ENCODE results near the gene RUVBL1.
A peak's percentile ranks its signal among the peaks of the same experiment; 100 is the strongest.

RUVBL1 gene

DNA sequence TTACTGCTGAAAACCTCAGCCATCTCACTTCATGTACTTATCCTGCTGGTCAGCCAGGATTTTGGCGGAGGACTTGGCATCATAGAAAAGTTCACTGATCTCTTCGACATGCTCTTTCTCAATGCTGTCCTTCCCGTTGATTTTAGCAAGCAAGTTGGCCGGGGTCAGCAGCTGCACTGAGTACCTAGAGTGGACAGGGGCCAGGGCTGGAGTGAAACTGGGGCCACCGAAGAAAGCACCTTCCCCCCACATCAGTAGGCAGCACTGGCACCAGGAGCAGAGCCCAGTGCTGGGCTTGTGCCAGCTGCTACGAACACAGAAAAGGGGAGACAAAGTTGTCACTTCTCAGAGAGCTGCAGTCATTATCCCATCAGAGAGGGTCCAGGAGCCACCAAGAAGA lies 42.4 kb downstream of the RUVBL1 start:
- no peak for DNase-seq

DNA sequence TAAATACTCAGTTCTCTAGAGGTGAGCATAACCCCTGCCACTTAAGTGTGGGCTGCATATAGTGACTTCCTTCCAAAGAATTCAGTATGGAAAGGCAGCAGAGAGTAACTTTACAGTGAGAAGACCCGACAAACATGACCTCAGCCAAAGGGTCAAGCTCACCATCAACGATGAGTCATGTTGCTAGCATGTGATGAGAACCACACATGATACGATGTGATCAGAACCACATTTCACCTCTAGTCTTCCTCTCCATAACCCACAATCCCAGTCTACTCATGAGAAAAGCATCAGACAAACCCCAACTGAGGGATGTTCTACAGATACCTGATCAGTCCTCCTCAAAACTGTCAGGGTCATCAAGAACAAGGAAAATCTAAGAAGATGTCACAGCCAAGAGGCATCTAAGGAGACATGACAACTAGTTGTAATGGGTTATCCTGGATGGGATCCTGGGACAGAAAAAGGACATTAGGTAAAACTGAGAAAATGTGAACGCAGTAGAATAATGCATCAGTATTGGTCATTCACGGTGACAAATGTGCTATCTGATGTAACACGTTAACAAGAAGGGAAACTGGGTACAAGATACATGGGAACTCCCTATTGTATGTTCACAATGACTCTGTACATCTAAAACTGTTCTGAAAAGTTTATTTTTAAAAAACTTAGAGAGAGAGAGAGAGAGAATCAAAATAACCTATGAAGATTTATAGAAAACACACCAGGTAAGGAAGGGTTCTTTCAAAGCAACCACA lies 43.1 kb downstream of the RUVBL1 start:
- no peak for DNase-seq

DNA sequence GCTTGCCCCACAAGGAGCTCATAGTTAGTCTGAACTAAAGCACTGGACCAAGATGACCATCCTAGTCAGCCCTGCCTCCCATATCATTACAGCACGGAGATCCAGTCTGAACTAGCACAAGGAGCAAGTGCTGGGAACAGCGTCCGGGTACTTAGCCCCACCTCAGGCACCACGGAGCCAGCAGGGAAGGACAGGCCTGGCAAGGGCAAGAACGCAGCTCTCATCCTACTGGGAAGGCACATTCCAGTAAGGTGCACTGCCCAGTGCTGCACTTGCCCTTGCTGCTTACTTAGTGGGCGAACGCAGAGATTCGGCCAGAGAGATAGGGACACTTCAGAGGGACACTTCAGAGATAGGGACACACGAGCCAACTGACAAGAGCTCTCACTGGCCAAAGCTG lies 43.8 kb downstream of the RUVBL1 start:
- DNase-seq, result no peak

DNA sequence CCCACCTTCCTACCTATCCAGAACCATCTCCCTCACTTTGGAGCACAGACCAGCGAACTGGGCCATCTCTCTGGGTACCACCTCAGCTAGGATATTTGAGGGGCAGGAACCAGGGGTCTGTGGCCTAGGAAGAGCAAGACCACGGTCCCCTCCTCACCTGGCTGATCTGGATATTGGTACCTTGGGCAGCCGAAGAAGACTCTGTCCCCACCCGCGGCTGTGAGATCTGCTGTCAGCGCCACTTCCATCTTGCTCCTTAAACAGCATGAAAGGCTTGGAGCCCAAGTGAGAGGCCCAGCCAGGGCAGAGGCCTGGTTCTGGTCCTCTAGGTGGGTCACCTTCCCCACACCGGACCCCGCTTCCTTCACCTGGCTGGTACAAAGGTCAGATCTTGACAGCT lies 44.7 kb downstream of the RUVBL1 start:
- DNase-seq, result no peak

DNA sequence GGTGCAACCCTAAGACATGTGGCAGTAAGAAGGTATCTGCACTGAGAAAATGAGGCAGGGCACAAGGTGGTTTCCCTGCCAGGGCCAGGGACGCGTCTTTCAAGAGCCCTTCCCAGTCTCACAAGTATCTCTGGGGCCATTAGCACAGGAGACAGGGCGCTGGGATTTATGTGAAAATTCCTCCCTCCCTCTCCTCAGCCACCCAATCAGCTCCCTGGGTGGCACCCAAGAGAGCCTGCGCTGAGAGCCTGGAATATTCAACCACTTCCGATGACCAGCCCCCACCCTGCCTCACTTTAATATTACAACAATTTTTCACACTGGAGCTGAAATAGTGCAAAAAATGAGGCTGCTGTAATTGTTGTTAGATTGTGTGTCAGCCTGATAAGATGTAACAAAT lies 45.3 kb downstream of the RUVBL1 start:
- no peak for DNase-seq

DNA sequence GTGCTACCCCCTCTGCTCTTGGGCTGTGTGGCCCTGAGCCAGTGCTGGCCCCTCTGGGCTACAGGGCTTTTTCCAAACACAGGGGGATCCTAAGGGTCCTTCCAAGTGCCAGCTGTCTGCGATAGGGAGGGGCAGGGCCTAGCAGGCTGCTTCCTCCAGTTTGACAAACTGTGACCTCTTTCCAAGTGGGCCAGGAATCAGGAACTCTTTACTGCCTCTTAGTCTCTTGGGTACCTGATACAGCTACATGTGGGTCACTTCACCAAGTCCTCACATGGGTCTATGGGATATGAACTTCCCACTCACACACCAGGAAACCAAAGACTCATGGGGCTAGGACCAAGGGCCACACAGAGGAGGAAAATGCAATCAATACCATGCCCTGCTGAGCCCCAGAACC lies 45.9 kb downstream of the RUVBL1 start:
- no peak for DNase-seq

DNA sequence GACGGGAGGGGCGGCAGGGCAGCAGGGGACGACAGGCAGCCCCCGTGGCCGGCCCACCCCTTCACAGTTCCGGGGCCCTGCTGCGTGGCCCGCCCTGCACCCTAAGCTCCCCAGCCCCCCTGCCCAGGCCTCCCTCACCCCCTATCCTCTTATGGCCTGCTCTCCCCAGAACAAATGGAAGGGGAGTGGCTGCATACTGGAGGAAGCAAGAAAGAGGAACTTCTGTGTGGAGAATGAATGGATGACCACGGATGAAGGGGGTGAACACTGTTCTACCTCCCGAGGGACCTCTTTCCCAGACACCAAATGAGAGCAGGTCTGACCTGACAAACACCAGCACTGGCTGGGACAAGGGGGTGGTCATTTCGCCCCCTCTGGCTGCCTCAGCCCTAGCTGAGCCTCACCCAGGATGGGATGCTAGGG lies 46.4 kb downstream of the RUVBL1 start:
- no peak for DNase-seq

DNA sequence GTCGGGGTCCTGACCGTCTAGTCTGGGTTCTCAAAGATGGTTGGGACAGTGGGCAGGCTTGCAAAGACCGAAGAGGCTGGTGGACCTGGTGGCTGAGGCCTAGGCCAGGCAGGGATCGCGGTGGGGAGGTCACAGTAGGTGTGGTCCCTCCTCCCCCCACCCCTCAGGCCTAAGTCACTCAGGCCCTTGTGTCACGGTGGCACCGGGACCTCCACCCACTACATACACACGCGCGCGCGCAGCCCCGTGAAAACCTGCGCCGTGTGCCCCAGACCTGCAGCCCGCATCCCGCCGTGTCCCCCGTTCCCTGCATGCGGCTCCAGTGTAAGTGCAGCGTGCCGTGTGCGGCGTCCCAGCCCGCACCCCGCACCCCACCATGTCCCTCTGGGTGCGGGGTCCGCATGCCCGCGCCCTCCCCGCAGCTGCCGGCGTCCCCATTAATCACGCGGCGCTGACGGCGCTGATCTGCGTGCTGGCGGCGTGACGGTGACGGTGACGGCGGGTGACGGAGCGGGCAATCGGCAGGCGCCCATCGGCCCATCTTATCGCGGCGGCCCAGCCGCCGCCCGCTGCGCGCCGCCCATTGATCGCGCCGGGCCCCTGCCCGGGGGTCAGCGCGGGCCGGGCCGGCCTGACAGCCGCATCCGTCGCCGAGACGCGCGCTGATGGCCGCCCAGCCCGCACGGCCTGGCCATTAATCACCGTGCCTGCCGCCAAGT lies 47.0 kb downstream of the RUVBL1 start:
- no peak for DNase-seq

DNA sequence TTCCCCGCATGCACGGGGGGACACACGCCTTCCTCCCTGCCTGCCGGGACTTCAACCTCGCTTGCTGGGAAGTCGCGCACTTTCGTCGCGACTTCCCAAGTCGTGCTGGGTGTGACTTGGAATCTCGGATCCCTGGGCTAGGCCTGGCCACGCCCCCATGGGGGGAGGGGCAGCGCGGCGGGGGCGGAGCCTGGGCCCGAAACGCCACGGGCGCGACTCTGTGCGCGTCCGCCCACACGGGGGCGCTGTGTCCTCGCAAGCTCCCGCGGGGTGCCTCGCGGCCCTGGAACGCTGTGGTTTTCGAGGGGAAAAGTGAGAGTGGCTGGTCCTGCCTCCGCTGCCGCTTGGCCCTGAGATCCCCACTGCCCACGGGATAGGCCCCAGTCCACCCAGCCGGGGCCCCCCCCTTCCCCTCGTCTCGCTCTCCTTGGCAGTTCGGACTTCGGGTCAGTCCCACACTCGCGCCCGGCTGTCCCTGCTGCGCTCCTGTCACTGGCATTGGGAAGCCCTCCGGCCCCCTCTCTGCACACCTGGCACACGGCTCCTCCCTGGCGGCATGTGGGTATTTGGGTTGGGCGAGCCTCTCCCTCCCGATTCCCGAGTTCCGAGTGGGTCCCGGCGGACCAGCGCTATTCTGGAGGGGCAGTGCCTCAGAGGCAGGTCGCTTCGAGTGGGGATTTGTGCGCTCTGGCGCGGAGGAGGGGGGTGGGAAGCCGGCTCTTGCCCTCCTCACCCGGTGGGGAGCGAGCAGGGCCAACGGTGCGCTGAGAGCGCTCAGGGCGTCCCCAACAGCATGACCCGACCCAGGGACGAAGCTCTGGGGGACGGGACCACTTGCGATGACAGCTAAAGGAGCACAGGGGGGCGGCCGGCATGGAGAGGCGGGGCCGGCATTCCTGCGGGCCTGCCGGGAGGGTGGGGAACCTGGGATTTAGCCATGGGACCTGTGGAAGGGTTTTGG lies 47.8 kb downstream of the RUVBL1 start:
- DNase-seq, result peak; percentile 83

DNA sequence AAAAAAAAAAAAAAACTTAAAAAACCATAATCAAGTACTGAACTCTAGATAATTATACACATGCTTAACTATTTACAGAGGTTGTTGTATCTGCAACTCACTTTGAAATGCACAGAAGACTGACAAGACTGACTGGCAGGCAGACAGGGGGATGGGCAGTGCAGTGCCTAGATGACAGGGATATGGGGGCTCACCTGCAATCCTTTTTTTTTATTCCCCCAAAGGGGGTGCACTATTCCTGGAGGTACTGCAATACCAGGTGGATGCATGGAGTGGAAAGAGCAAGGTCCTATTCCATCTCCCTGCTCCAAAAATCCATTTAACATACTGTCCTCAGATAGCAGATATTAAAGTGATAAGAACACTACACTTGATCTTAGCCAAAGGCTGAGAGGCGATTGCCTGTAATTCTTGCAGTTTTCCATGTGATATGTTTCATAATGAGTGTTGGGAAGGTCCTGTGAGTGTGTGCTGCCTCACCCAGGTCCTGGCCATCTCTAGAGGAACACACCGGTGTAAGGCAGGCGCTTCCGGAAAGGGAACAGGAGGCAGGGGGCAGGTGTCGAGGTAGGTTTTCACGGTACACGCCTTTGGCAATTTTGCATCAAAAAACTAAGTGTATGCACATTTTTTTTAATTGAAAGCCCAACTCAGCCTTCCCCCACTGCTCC lies 48.6 kb downstream of the RUVBL1 start:
- DNase-seq, result no peak

DNA sequence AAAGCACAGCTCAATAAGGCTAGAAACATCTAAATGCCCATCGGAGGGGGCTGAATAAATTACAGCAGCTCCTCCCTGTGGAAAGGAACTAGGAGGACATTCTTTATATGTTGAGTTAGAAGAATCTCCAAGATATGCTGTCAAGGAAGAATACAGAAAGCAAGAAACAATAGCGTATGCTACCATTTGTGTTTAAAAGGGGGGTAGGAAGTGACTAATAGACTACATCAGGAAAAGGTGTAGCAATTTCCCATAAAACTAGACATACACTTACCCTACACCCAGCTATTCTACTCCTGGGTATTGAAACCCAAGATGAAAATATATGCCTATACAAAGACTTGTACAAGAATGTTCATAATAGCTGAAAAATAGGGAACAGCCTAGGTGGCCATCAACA lies 49.8 kb downstream of the RUVBL1 start:
- DNase-seq, result no peak

DNA sequence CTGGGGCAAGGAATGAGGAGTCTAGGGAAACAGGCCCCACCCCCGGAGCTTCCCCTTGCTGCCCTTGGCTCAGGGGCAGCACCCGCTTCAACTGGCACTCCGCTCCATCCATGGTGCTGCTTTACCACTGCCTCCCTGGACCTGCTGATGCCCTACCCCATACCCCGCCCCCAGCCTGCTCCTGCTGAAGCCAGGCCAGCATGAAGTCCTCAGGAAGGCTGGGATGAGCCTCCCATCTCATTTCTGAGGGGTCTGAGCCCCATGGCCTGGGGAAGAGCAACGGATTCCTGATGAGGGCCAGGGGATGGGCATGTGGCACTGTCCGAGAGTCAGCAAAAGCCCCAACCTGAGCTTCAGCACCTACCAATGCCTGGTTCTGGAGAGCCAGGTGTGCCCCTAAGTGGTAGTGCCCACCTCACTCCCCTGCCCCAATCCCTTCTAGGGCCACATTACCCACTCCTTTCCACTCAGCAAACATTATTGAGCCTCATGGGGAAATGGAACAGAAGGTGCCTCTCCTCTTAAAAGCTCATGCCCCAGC lies 50.4 kb downstream of the RUVBL1 start:
- no peak for DNase-seq

DNA sequence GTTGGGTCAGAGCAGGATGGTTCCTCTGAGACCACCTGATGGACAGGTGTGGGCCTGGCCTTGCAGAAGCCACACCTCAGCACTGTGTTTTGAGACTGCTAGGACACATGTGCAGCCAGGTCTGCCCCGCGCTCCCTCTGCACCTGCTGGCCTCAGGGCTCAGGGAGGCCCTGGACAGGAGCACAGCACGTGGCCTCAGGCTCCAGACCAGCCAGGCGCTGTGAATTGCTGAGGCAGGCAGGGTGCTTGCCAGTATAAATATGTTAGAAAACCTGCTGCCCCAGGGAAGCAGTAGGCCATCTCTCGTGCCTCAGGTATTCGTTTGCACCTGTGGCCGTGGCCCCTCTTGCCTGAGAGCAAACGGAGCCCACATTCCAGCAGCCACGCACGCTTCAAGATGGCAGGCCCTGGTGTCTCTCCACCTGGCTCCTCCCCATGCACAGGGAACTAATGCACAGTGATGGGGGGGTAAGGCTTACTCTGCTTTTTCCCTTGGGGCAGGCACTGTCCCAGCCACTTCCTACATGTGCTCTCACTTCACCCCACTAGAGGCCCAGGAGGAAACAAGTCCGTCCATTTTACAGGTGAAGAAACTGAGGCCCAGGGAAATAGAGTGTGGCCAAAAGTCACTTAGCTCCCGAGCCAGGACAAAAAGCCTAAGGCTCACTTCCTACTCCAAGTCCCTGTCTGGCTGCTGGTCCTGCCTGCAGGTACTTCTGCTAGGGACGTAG lies 51.0 kb downstream of the RUVBL1 start:
- no peak for DNase-seq

DNA sequence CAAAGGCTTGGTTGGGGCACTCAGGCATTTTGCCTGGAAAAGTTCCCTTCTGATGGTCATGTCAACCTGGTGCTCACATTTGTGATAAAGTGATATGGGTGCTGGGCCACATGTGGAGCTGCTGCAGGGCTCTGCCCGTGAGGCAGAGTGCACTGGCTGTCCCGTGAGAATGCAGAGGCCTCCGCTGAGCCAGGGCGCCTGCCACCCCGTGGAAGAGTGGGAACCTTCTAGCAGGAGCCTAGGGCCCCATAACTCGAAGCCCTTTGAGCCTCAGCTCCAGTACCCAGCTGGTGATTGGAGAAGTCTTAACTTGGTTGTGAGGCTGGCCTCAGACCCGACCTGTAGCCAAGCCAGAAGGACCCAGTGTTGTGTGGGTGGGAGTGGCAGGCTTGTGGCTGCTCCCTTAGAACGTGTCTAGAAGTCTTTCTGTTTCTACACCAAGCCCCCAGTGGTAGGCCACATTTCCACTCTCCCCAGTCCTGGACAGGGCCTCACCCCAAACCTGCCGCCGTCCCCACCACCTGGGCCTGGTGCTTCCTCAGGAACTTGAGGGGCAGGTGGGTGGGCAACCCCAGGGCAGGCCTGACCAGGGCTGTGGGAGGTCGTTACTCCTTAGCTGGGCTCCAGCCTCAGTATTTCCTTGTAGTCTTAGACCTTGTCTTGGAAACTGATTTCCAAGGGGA lies 51.7 kb downstream of the RUVBL1 start:
- no peak for DNase-seq

DNA sequence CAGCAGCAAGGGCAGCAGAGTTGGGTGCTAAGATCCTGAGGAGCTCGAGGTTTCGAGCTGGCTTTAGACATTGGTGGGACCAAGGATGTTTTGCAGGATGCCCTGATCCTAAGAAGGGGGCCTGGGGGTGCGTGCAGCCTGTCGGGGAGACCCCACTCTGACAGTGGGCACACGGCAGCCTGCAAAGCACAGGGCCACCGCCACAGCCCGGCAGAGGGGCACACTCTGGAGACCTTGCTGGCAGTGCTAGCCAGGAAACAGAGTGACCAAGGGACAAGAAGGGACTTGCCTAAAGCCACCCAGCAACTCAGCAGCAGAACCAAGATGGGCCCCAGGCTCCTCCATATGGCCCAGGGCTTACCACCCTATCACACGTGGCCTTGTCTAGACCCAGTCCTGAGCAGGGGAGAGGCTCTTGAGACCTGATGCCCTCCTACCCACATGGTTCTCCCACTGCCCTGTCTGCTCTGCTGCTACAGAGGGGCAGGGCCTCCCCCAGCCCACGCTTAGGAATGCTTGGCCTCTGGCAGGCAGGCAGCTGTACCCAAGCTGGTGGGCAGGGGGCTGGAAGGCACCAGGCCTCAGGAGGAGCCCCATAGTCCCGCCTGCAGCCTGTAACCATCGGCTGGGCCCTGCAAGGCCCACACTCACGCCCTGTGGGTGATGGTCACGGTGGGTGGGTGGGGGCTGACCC lies 52.6 kb downstream of the RUVBL1 start:
- DNase-seq, result no peak

DNA sequence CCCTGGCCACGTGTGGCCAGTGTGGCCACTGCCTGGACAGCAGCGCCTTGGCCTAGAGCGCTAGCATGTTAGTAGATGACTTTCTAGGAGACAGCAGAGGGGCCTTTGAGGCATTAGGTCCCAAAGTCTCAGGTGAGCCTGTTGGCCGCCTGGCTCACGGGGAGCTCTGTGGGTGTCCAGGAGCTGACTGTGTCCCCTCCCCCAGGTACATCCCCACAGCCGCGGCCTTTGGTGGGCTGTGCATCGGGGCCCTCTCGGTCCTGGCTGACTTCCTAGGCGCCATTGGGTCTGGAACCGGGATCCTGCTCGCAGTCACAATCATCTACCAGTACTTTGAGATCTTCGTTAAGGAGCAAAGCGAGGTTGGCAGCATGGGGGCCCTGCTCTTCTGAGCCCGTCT lies 54.3 kb downstream of the RUVBL1 start:
- DNase-seq, result no peak

DNA sequence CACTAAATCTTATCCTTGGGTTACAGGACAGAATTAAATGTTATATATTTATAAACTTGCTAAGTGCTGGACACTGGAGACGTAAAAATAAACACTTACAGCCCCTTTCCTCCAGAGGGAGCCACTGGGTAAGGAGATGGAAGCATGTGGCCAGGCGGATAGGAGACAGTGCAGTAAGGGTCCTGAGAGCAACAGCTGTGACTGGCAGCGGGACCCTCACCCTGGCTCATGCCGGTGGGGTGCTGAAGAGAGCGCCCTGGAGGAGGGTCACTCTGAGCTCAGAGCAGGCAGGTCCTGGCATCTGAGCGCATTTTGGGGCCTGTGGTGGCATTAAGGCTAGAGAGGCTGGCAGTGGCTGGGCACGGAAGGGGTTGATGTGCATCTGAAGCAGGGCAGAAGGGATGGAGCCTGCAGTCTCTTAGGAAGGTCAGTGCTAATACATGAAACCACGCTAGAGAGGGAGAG lies 55.4 kb downstream of the RUVBL1 start:
- no peak for DNase-seq

DNA sequence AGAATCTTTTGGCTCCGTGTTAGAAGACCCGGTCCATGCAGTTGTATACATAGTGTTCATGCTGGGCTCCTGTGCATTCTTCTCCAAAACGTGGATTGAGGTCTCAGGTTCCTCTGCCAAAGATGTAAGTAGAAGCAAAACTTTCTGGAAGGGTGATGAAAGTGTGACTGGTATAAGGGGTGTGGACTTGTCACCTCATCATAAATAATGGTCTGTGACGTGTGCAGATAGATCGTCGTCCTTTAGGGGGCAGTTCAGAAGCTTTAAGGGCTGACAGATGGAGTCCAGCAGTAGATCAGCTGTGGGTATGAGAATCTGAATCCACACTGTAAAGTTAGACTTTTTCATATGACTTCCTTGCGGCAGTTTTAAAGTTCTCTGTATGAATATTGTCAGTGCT lies 56.1 kb downstream of the RUVBL1 start:
- no peak for DNase-seq

DNA sequence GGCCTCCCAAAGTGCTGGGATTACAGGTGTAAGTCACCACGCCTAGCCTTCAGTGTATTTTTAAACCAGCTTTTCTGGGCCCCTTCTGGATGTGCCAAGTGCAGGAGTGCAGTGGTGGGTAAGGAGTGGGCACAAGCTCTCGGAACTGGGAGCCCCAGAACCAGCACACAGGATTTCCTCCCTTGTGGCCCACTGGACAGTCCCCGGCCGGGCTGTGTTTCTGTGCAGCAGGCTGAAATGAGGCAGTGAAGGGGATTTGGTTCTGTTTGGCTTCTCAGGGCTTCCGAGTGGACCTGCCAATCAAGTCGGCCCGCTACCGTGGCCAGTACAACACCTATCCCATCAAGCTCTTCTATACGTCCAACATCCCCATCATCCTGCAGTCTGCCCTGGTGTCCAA lies 56.9 kb downstream of the RUVBL1 start:
- no peak for DNase-seq

DNA sequence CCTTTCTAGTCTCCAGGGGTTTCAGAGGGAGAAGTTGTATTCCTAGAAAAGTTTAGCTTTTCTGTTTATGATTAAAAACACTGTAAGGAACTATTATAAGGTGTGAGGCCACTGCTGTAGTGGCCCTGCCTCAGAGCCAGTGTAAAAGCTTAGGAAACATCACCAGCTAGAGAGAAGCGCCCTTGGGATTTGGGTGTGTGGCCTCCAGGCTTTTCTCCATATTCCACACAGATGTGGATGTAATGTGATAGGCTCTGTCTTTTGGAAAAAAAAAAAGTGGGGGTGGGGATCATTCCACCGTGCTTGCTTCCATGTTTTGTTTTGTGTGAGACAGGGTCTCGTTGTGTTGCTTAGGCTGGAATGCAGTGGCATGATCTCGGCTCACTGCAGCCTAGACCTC lies 57.5 kb downstream of the RUVBL1 start:
- no peak for DNase-seq

DNA sequence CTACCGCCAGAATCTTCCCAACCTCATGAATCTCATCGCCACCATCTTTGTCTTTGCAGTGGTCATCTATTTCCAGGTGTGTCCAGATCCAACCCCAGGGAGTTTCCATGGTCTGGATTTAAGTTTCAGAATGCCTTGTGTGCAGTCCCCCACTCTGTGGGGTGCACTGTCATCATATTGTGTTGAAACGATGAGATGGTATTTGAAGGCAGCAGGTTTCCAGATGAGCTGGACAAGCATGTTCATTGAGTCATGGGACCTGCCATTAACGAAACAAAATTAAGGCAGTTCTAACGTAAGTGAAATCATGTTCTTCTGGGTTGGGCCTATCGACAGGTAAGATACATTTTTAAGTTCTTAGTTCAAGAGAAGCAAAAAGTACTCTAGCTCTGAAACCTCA lies 58.6 kb downstream of the RUVBL1 start:
- DNase-seq, result no peak
